H1 (cell line): Measurements from ENCODE around the gene KDM8. TPM values are rescaled to one million over a fixed set of nuclear protein-coding genes. Genes with fewer than 3 reads are reported as not detected.

Source experiments
- BCL11A ChIP-seq, 2 experiments: IDR thresholded peaks; one replicate each; pipeline ENCODE4 v1.6.1; 2011; ENCODE audit warnings: low read depth in 2 of 2, low read length in 2 of 2, mild to moderate bottlenecking in 2 of 2
- CHD7 ChIP-seq: fragments of 300-600 bp; sonication (generic); IDR thresholded peaks from 2 replicates; pipeline ENCODE4 v1.7.1; 2012; ENCODE audit warnings: low read length, moderate library complexity, mild to moderate bottlenecking, inconsistent platforms; ENCODE audit not compliant: insufficient replicate concordance
- CREB1 ChIP-seq: IDR thresholded peaks from 2 replicates; pipeline ENCODE4 v1.6.1; 2012; ENCODE audit warnings: inconsistent platforms
- E2F6 ChIP-seq: IDR thresholded peaks from 2 replicates; pipeline ENCODE4 v1.6.1; 2012; ENCODE audit warnings: inconsistent platforms
- HDAC6 ChIP-seq: IDR thresholded peaks from one replicate; pipeline ENCODE4 v1.7.1; 2012; ENCODE audit warnings: low read depth, mild to moderate bottlenecking, inconsistent platforms, low read length, moderate library complexity
- NANOG ChIP-seq: IDR thresholded peaks from 2 replicates; pipeline ENCODE4 v1.6.1; 2011; ENCODE audit warnings: low read length, low read depth, mild to moderate bottlenecking, inconsistent platforms; ENCODE audit not compliant: insufficient read depth, poor library complexity, severe bottlenecking
- PHF8 ChIP-seq: fragments of 200-600 bp; sonication (generic); conservative IDR thresholded peaks from 2 replicates; pipeline ENCODE4 v1.7.1; 2012; ENCODE audit warnings: low read depth, mild to moderate bottlenecking, inconsistent platforms, low read length, moderate library complexity
- POLR2AphosphoS5 ChIP-seq: IDR thresholded peaks from 2 replicates; pipeline ENCODE4 v1.6.1; 2011; ENCODE audit warnings: low read depth, low read length
- RBBP5 ChIP-seq: IDR thresholded peaks from 2 replicates; pipeline ENCODE4 v1.7.1; 2012; ENCODE audit warnings: low read depth, mild to moderate bottlenecking, inconsistent platforms, low read length, moderate library complexity, borderline replicate concordance
- RNF2 ChIP-seq: fragments of 200-900, 300-1000 bp; sonication (generic); IDR thresholded peaks from 2 replicates; pipeline ENCODE4 v1.7.1; 2016; ENCODE audit warnings: borderline replicate concordance, low read depth, mild to moderate bottlenecking, antibody characterized with exemption, low read length; ENCODE audit not compliant: poor library complexity, severe bottlenecking; ENCODE audit errors: missing control alignments
- SAP30 ChIP-seq: fragments of 300-600 bp; sonication (generic); IDR thresholded peaks from 2 replicates; pipeline ENCODE4 v1.7.1; 2012; ENCODE audit warnings: low read length, moderate library complexity, mild to moderate bottlenecking, inconsistent platforms; ENCODE audit not compliant: insufficient read depth, insufficient replicate concordance
- polyA plus RNA-seq, 7 experiments: library from polyadenylated mRNA; depleted of rRNA in 3 of 7; stranded (reverse) in 5 of 7; unstranded in 2 of 7; fragments of >200 nt in 5 of 7; fragments of 200-250 nt in 2 of 7; gene quantifications; 1 replicate in 5 of 7; 2 replicates in 1 of 7; 4 replicates in 1 of 7; pipeline versions ENCODE4 v1.2.1 to v1.2.3, GENCODE V29; 2011 to 2013; ENCODE audit warnings: missing spikeins in 2 of 7, mixed read lengths in 2 of 7
- total RNA-seq: library from RNA; stranded (reverse); fragmentation: NEBNext Ultra II Directional; extraction: Animal tissue kit (Norgen Biotek cat#: 25700); gene quantifications from 2 replicates; pipeline ENCODE4 v1.2.1, GENCODE V29; 2021

Gene KDM8
- total and polyA plus RNA-seq, 2 of the 8 experiments (the other 6 are each of a cell fraction or from before 2014, with no cell fraction given), result 10.3 to 12.8 TPM

DNA sequence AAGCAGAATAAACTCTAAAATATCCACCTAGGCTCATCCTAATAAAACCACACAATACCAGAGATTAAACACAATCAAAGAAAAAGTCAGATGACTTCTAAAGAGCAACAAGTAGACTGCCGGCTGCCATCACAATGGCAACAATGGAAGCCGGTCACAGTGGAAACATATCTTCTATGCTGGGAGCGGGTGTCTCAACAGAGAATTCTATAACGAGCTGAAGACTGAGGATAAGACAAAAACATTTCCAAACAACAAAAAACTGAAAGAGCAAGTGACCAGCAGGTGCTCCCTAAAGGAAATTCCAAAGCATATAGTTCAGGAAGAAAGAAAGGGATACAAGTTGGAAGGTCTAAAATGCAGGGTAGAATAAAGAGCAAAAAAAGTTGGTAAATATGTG lies 56.4 kb downstream of the KDM8 start (continued):
- no peak for TF ChIP-seq CHD7
- no peak for TF ChIP-seq RBBP5
- no peak for TF ChIP-seq NANOG
- TF ChIP-seq RNF2, result no peak
- TF ChIP-seq CREB1, result no peak
- no peak for TF ChIP-seq E2F6
- no peak for TF ChIP-seq BCL11A (IDR thresholded peaks at IDR 0.05; ENCODE audit: low read depth in 2 of 2, low read length in 2 of 2)
- TF ChIP-seq SAP30, result no peak
- TF ChIP-seq PHF8, result no peak
- TF ChIP-seq HDAC6, result no peak
- TF ChIP-seq POLR2AphosphoS5, result no peak
